B cell (primary cell): ENCODE data around the gene ANO2.

Experiments used
- EZH2 ChIP-seq: IDR thresholded peaks from 2 replicates; pipeline ENCODE4 v1.6.1; 2012; ENCODE audit warnings: borderline replicate concordance, low read depth, mild to moderate bottlenecking, moderate library complexity, low read length; ENCODE audit not compliant: insufficient read depth, poor library complexity, severe bottlenecking
- TF ChIP-seq, protein P1 (sequence below): fragments of 200-600 bp; IDR thresholded peaks from one replicate; pipeline ENCODE4 v1.8.0; 2022; ENCODE audit warnings: antibody characterized with exemption, mild to moderate bottlenecking

DNA sequence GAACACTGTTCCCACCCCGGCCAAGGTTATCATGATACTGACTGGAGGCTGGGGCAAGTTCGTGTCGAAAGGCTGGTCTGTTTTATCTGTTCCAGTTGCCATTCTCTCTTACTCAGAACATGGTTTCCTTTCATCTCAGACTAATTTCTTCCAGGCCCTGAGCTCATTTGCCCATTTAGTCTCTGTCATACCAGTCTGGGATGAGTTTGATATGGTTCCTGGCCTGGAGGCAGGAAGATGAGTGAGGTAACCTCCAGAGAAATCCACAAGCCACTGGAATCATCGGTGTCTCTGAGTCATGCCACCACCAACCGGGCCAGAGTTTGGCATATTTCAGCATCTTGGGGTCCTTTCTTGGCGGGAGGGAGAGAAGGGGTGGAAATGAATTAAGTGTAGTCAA lies 398.4 kb downstream of the ANO2 start:
- TF ChIP-seq, protein P1, sequence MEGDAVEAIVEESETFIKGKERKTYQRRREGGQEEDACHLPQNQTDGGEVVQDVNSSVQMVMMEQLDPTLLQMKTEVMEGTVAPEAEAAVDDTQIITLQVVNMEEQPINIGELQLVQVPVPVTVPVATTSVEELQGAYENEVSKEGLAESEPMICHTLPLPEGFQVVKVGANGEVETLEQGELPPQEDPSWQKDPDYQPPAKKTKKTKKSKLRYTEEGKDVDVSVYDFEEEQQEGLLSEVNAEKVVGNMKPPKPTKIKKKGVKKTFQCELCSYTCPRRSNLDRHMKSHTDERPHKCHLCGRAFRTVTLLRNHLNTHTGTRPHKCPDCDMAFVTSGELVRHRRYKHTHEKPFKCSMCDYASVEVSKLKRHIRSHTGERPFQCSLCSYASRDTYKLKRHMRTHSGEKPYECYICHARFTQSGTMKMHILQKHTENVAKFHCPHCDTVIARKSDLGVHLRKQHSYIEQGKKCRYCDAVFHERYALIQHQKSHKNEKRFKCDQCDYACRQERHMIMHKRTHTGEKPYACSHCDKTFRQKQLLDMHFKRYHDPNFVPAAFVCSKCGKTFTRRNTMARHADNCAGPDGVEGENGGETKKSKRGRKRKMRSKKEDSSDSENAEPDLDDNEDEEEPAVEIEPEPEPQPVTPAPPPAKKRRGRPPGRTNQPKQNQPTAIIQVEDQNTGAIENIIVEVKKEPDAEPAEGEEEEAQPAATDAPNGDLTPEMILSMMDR: no peak
- TF ChIP-seq EZH2: no peak
